Measurements from ENCODE around the gene RASL11A. TPM values are rescaled to one million over a fixed set of nuclear protein-coding genes. Genes with fewer than 3 reads are reported as not detected.

RASL11A gene
- polyA plus RNA-seq, 1 of the 3 experiments (the other 2 are of a cell fraction), result 2.7 TPM

DNA sequence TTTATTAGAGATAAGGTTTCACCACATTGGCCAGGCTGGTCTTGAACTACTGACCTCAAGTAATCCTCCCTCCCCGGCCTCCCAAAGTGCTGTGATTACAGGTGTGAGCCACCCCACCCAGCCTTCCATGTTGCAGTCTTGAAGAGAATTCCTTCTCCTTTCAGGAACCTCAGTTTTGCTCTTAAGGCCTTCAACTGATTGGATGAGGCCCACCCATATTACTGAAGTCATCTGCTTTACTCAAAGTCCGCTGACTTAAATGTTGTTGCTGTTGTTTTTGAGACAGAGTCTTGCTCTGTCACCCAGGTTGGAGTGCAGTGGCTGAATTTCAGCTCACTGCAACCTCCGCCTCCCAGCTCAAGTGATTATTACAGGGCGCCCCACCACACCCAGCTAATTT is 33.5 kb downstream of the RASL11A start:
- H3K9me3 ChIP-seq, result no peaks in the 10 kb centered on the region
- H4K20me1 ChIP-seq (ENCODE audit: insufficient read depth), result no peaks in the 10 kb centered on the region
- no peaks in the 10 kb centered on the region for H3F3A ChIP-seq (replicated peaks; ENCODE audit: insufficient read depth)
- ChIA-PET POLR2A (no interaction called here), CTCF (no interaction called here)
- H3K27me3 ChIP-seq (ENCODE audit: insufficient read depth), result peaks cover 15% of the 10 kb centered on the region; the same call in 1 of the 2 replicates
- no peak for TF ChIP-seq GATA2 (CRISPR knock-in tag; IDR thresholded peaks at IDR 0.05)
- no peak for TF ChIP-seq MEF2A (IDR thresholded peaks at IDR 0.05; ENCODE audit: borderline replicate concordance, low read depth)
- no peak for TF ChIP-seq TCF12 (IDR thresholded peaks at IDR 0.05)
- TF ChIP-seq GABPA (IDR thresholded peaks at IDR 0.05; ENCODE audit: low read depth), result no peak
- no peak for TF ChIP-seq EP300 (IDR thresholded peaks at IDR 0.05; ENCODE audit: borderline replicate concordance in 1 of 2, low read depth in 1 of 2, low read length in 1 of 2)
- no peaks in the 10 kb centered on the region for H3K4me1 ChIP-seq (ENCODE audit: control insufficient read depth in 1 of 2, insufficient read depth in 2 of 2, low read depth in 1 of 2, low read length in 1 of 2)
- H3K4me2 ChIP-seq, result no peak overlapping the region
- H3K27ac ChIP-seq (ENCODE audit: low read depth in 2 of 2, low read length in 1 of 2), result no peak overlapping the region
- no peak overlapping the region for H2AFZ ChIP-seq (ENCODE audit: low read depth)
- 40% methylated on average over 4 of the region's 4 CpGs for WGBS (ENCODE audit: low lambda C conversion rate)
- DNase-seq, result no peak
- H3K79me2 ChIP-seq (ENCODE audit: insufficient read depth), result no peaks in the 10 kb centered on the region
- H3K9ac ChIP-seq, result no peak overlapping the region
- no peaks in the 10 kb centered on the region for H3K36me3 ChIP-seq (replicated peaks in 1 of 2; ENCODE audit: control insufficient read depth in 1 of 2, insufficient read depth in 2 of 2, low read length in 1 of 2)
- no peak overlapping the region for H3K4me3 ChIP-seq (ENCODE audit: low read depth in 2 of 2, low read length in 1 of 2)
- H3K9me2 ChIP-seq, result no peaks in the 10 kb centered on the region

DNA sequence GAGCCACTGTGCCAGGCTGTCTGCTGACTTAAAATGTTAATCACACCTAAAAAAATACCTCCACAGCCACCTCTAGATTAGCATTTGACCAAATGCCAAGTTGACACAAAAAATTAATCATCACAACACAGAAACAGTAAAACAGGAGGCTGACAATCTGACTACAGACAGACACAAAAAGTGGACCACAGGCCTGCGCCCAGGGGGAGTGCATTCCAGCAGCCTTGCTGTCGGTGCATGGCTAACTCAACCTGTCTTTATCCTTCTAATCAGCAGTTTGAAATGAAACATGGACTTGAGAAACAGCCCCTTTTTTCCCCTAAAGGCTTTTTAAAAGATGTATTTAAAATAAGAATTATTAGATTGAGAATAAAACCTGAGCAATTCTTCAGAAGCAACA is 34.0 kb downstream of the RASL11A start:
- Histone ChIP-seq H3K4me3 (ENCODE audit: low read depth in 2 of 2, low read length in 1 of 2) (no peak overlapping the region), H3K9me2 (no peaks in the 10 kb centered on the region), H3K36me3 (replicated peaks in 1 of 2; ENCODE audit: control insufficient read depth in 1 of 2, insufficient read depth in 2 of 2, low read length in 1 of 2) (no peaks in the 10 kb centered on the region), H3K9me3 (no peaks in the 10 kb centered on the region), H4K20me1 (ENCODE audit: insufficient read depth) (no peaks in the 10 kb centered on the region), H3K4me2 (no peak overlapping the region), H3K4me1 (ENCODE audit: control insufficient read depth in 1 of 2, insufficient read depth in 2 of 2, low read depth in 1 of 2, low read length in 1 of 2) (no peaks in the 10 kb centered on the region), H3K27me3 (ENCODE audit: insufficient read depth) (peaks cover 12% of the 10 kb centered on the region; the same call in 1 of the 2 replicates), H3K27ac (ENCODE audit: low read depth in 2 of 2, low read length in 1 of 2) (no peak overlapping the region), H2AFZ (ENCODE audit: low read depth) (no peak overlapping the region), H3F3A (replicated peaks; ENCODE audit: insufficient read depth) (no peaks in the 10 kb centered on the region), H3K9ac (no peak overlapping the region), H3K79me2 (ENCODE audit: insufficient read depth) (no peaks in the 10 kb centered on the region)
- ChIA-PET CTCF (interaction anchor here (1.2 to 1.3 kb wide), 2 partner anchors 37 to 319 kb away, joined by 3 to 5 read pairs; no protein-coding TSS in a partner anchor), POLR2A (no interaction called here)
- DNase-seq, result no peak
- WGBS (ENCODE audit: low lambda C conversion rate), result 44% methylated on average over 2 of the region's 2 CpGs
- TF ChIP-seq MXI1 (IDR thresholded peaks at IDR 0.05; ENCODE audit: low read depth, low read length), result no peak

DNA sequence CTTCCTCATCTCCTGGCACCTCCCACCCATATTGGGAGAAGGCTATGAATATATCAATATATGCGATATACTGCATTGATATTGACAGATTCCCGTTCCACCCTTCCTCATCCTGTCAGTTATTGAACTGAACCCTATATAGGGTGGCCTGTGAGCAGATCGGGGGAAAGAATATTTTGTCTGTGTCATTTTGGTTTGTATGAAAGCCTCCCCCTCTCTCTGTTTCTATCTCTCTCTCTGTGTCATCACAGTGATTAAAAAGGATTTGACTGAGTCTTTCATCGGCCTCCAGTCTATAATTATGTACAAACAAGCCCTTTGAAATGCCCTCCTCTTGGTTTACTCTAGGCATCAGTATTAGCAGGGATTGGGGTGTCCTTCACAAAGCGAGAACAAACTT is 35.7 kb downstream of the RASL11A start:
- ChIA-PET CTCF (interaction anchor here (0.8 to 0.9 kb wide), 2 partner anchors 31 to 524 kb away, joined by 3 to 4 read pairs; no protein-coding TSS in a partner anchor), POLR2A (no interaction called here)
- no peak for TF ChIP-seq GABPA (IDR thresholded peaks at IDR 0.05; ENCODE audit: low read depth)
- no peak for TF ChIP-seq FOXJ3 (CRISPR knock-in tag; IDR thresholded peaks at IDR 0.05)
- no peak for TF ChIP-seq ELF1 (IDR thresholded peaks at IDR 0.05)
- no peak for TF ChIP-seq EP300 (IDR thresholded peaks at IDR 0.05; ENCODE audit: borderline replicate concordance in 1 of 2, low read depth in 1 of 2, low read length in 1 of 2)
- no peak for TF ChIP-seq RAD21 (IDR thresholded peaks at IDR 0.05; ENCODE audit: low read length)
- no peak for TF ChIP-seq RCOR1 (IDR thresholded peaks at IDR 0.05; ENCODE audit: low read length)
- TF ChIP-seq MXI1 (IDR thresholded peaks at IDR 0.05; ENCODE audit: low read depth, low read length), result no peak
- TF ChIP-seq, protein P1, sequence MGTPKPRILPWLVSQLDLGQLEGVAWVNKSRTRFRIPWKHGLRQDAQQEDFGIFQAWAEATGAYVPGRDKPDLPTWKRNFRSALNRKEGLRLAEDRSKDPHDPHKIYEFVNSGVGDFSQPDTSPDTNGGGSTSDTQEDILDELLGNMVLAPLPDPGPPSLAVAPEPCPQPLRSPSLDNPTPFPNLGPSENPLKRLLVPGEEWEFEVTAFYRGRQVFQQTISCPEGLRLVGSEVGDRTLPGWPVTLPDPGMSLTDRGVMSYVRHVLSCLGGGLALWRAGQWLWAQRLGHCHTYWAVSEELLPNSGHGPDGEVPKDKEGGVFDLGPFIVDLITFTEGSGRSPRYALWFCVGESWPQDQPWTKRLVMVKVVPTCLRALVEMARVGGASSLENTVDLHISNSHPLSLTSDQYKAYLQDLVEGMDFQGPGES (IDR thresholded peaks at IDR 0.05; ENCODE audit: low read depth, low read length), result no peak
- Histone ChIP-seq H3K9me2 (no peaks in the 10 kb centered on the region), H3K27me3 (ENCODE audit: insufficient read depth) (peaks cover 6% of the 10 kb centered on the region; the same call in 1 of the 2 replicates), H3K9me3 (no peaks in the 10 kb centered on the region), H3K4me1 (ENCODE audit: control insufficient read depth in 1 of 2, insufficient read depth in 2 of 2, low read depth in 1 of 2, low read length in 1 of 2) (no peaks in the 10 kb centered on the region), H3K9ac (no peak overlapping the region), H3K27ac (ENCODE audit: low read depth in 2 of 2, low read length in 1 of 2) (no peak overlapping the region), H3K36me3 (replicated peaks in 1 of 2; ENCODE audit: control insufficient read depth in 1 of 2, insufficient read depth in 2 of 2, low read length in 1 of 2) (no peaks in the 10 kb centered on the region), H3F3A (replicated peaks; ENCODE audit: insufficient read depth) (no peaks in the 10 kb centered on the region), H3K4me3 (ENCODE audit: low read depth in 2 of 2, low read length in 1 of 2) (no peak overlapping the region), H2AFZ (ENCODE audit: low read depth) (no peak overlapping the region), H4K20me1 (ENCODE audit: insufficient read depth) (no peaks in the 10 kb centered on the region), H3K79me2 (ENCODE audit: insufficient read depth) (no peaks in the 10 kb centered on the region), H3K4me2 (no peak overlapping the region)
- DNase-seq, result no peak
- WGBS (ENCODE audit: low lambda C conversion rate), result 47% methylated on average over 5 of the region's 5 CpGs
